Measurements from ENCODE around the gene MINAR2. TPM values are rescaled to one million over a fixed set of nuclear protein-coding genes. Genes with fewer than 3 reads are reported as not detected.

The MINAR2 gene
- total and polyA plus RNA-seq, 2 experiments from 2014 or later: not detected

GRCh38 chr5:129760636-129761325, 12.9 kb downstream of the MINAR2 start:
- no peaks in the 10 kb centered on the region for H3K36me3 Mint-ChIP-seq (ENCODE audit: low read depth)
- H3K9me2 ChIP-seq (ENCODE audit: insufficient read depth): no peaks in the 10 kb centered on the region
- no peaks in the 10 kb centered on the region for H3F3A ChIP-seq (replicated peaks; ENCODE audit: low read depth)
- H4K20me1 ChIP-seq (replicated peaks; ENCODE audit: insufficient read depth): no peaks in the 10 kb centered on the region
- DNase-seq (ENCODE audit: low spot score) (no peak), ATAC-seq (no peak)
- no peaks in the 10 kb centered on the region for H3K27me3 Mint-ChIP-seq (ENCODE audit: insufficient read depth, low read depth, poor library complexity)
- no peaks in the 10 kb centered on the region for H3K79me2 ChIP-seq (replicated peaks; ENCODE audit: insufficient read depth)
- H3K4me3 ChIP-seq: no peak overlapping the region
- no peak overlapping the region for H3K4me3 Mint-ChIP-seq
- H3K4me1 Mint-ChIP-seq: peaks cover 11% of the 10 kb centered on the region; the same call in 2 of the 3 replicates
- H3K27ac ChIP-seq (ENCODE audit: low read depth): no peak overlapping the region
- TF ChIP-seq EZH2 (IDR thresholded peaks at IDR 0.05; ENCODE audit: low read depth, unreplicated experiment) (no peak), POLR2AphosphoS5 (IDR thresholded peaks at IDR 0.05; ENCODE audit: low read depth) (no peak), JUNB (IDR thresholded peaks at IDR 0.05; ENCODE audit: unreplicated experiment) (no peak), ZNF331 (CRISPR knock-in tag; IDR thresholded peaks at IDR 0.05; ENCODE audit: low read depth) (no peak), ZNF462 (CRISPR knock-in tag; IDR thresholded peaks at IDR 0.05) (no peak), NANOG (IDR thresholded peaks at IDR 0.05; ENCODE audit: borderline replicate concordance) (no peak), EZH2phosphoT487 (IDR thresholded peaks at IDR 0.05; ENCODE audit: unreplicated experiment) (no peak)
- no peaks in the 10 kb centered on the region for H3K9me3 Mint-ChIP-seq
- H3K27me3 ChIP-seq (ENCODE audit: insufficient read depth): no peaks in the 10 kb centered on the region
- H3K27ac Mint-ChIP-seq: no peak overlapping the region; the same call in 1 of the 2 replicates
- H3K36me3 ChIP-seq (ENCODE audit: insufficient read depth): no peaks in the 10 kb centered on the region
- 0 out of 2 replicates have a peak overlapping the region, but pooled peaks have one; percentile 29 for H2AFZ ChIP-seq
- no peak overlapping the region for H3K4me2 ChIP-seq
- peaks cover 7% of the 10 kb centered on the region for H3K4me1 ChIP-seq (ENCODE audit: insufficient read depth)

Data from GM23338 (cell line).